ENCODE data around the gene SAP25.

DNA sequence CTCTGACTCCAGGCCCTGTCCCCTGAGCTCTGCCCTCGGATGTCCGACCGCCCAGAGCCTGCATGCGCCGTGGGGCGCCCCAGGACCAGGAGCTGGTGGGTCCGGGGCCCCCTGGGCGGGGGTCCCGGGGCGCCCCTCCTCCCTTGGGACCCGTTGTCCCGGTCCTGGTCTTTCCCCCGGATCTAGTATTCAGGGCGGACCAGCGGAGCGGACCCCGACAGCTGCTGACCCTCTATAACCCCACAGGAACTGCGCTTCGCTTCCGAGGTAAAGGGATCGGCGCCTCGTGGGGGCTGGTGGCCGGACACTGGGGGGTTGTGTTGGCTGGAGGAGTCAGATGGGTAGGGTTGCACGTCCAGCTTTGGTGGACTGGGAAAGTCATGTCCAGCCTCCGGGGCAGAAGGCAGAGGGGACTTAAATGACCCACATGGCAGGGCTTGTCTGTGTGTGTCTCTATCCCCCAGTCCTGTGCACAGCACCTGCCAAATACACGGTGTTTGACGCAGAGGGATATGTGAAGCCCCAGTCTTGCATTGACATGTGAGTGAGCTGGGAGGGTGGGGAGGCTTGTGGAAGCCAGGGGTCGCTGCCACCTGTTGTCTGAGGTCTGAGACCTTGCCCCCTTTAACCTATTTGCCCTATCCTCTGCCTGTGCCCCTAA, 39.2 kb upstream of the SAP25 start:
- TF ChIP-seq, protein P1, sequence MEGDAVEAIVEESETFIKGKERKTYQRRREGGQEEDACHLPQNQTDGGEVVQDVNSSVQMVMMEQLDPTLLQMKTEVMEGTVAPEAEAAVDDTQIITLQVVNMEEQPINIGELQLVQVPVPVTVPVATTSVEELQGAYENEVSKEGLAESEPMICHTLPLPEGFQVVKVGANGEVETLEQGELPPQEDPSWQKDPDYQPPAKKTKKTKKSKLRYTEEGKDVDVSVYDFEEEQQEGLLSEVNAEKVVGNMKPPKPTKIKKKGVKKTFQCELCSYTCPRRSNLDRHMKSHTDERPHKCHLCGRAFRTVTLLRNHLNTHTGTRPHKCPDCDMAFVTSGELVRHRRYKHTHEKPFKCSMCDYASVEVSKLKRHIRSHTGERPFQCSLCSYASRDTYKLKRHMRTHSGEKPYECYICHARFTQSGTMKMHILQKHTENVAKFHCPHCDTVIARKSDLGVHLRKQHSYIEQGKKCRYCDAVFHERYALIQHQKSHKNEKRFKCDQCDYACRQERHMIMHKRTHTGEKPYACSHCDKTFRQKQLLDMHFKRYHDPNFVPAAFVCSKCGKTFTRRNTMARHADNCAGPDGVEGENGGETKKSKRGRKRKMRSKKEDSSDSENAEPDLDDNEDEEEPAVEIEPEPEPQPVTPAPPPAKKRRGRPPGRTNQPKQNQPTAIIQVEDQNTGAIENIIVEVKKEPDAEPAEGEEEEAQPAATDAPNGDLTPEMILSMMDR (IDR thresholded peaks at IDR 0.05) = no peak
- TF ChIP-seq POLR2A (IDR thresholded peaks at IDR 0.05) = no peak

Measured in lower leg skin (tissue), 3 donors.